ENCODE measurements around the gene USP40.
A peak's percentile ranks its signal among the peaks of the same experiment; 100 is the strongest.

DNA sequence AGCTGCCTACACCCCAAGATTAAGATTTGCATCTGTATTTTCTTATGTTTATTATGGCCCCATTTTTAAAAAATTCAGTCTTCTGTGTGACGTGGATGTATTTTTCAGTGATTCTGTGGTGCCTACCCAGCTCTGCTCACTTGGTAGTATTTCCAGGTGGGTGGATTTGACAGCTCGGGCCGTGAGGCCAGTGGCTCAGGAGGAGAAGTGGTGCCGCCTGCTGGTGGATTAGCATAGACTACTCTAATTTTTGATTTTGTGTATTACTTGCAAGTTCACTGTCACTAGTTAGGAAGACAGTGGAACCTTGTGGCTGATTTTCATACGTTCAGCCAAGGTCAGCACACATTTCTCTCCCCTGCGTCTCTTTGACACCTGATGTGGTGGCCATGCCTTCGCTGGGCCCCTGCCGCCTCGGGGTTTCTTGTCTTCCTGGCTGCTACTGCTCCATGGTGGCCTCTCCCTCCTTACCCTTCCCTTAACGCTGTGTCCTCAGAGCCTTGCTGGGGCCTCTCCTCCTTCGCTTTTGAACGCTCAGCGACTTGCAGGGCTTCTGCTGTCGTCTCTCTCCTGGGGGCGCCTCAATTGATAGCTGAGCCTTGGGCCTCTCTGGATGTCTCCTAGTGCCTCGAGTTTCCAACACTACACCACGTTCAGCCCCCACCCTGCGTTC, 122.9 kb downstream of the USP40 start:
- TF ChIP-seq EZH2 (IDR thresholded peaks at IDR 0.05): no peak
- TF ChIP-seq POLR2AphosphoS5 (IDR thresholded peaks at IDR 0.05; ENCODE audit: low read depth, low read length): no peak
- TF ChIP-seq JUND (IDR thresholded peaks at IDR 0.05): no peak
- TF ChIP-seq, protein P1, sequence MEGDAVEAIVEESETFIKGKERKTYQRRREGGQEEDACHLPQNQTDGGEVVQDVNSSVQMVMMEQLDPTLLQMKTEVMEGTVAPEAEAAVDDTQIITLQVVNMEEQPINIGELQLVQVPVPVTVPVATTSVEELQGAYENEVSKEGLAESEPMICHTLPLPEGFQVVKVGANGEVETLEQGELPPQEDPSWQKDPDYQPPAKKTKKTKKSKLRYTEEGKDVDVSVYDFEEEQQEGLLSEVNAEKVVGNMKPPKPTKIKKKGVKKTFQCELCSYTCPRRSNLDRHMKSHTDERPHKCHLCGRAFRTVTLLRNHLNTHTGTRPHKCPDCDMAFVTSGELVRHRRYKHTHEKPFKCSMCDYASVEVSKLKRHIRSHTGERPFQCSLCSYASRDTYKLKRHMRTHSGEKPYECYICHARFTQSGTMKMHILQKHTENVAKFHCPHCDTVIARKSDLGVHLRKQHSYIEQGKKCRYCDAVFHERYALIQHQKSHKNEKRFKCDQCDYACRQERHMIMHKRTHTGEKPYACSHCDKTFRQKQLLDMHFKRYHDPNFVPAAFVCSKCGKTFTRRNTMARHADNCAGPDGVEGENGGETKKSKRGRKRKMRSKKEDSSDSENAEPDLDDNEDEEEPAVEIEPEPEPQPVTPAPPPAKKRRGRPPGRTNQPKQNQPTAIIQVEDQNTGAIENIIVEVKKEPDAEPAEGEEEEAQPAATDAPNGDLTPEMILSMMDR (IDR thresholded peaks at IDR 0.05 in 2 of 3, conservative IDR thresholded peaks at IDR 0.05 in 1 of 3; ENCODE audit: borderline replicate concordance in 1 of 3, insufficient read depth in 1 of 3, low read depth in 2 of 3, low read length in 2 of 3): peak; percentile 70 to 90 (median 86)
- peak; percentile 95 for TF ChIP-seq RAD21 (IDR thresholded peaks at IDR 0.05; ENCODE audit: low read depth)
- TF ChIP-seq SP1 (IDR thresholded peaks at IDR 0.05; ENCODE audit: low read depth): no peak
- no peak for TF ChIP-seq ELF1 (IDR thresholded peaks at IDR 0.05; ENCODE audit: borderline replicate concordance, low read depth)
- TF ChIP-seq ZNF274 (IDR thresholded peaks at IDR 0.05; ENCODE audit: low read depth, low read length): no peak
- no peak for TF ChIP-seq CEBPB (IDR thresholded peaks at IDR 0.05; ENCODE audit: low read depth)
- TF ChIP-seq, protein P2, sequence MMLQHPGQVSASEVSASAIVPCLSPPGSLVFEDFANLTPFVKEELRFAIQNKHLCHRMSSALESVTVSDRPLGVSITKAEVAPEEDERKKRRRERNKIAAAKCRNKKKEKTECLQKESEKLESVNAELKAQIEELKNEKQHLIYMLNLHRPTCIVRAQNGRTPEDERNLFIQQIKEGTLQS (IDR thresholded peaks at IDR 0.05): no peak
- TF ChIP-seq EZH2phosphoT487 (IDR thresholded peaks at IDR 0.05; ENCODE audit: borderline replicate concordance): no peak
- no peak for TF ChIP-seq ZFX (IDR thresholded peaks at IDR 0.05)
- no peak for TF ChIP-seq POLR2A (IDR thresholded peaks at IDR 0.05; ENCODE audit: borderline replicate concordance, extremely low read depth, insufficient read depth, insufficient read length)
- no peak for TF ChIP-seq EGR1 (IDR thresholded peaks at IDR 0.05; ENCODE audit: low read depth)

Measured in HCT116 (cell line).